Measurements from ENCODE around the gene UBE2H.
"Not testable (repeated sequence)": the region's sequence is repeated elsewhere in the genome, so short reads cannot be mapped to it uniquely, and the experiment has no call there.

UBE2H gene

DNA sequence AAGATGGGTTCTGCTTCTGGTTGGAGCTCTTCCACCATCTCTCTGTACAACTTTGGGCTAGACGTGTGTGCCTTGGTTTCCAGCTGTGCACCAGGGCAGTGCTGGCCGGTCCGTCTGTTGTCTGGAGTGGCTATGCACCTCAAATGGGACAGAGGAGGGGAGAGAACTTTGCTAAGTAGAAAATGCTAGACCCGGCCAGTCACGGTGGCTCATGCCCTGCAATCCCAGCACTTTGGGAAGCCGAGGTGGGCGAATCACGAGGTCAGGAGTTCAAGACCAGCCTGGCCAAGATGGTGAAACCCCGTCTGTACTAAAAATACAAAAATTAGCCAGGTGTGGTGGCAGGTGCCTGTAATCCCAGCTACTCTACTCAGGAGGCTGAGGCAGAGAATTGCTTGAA is 158.3 kb downstream of the UBE2H start:
- in situ Hi-C loops (cut with MboI; ENCODE audit: low sequenced_read_pairs): not testable (repeated sequence)

DNA sequence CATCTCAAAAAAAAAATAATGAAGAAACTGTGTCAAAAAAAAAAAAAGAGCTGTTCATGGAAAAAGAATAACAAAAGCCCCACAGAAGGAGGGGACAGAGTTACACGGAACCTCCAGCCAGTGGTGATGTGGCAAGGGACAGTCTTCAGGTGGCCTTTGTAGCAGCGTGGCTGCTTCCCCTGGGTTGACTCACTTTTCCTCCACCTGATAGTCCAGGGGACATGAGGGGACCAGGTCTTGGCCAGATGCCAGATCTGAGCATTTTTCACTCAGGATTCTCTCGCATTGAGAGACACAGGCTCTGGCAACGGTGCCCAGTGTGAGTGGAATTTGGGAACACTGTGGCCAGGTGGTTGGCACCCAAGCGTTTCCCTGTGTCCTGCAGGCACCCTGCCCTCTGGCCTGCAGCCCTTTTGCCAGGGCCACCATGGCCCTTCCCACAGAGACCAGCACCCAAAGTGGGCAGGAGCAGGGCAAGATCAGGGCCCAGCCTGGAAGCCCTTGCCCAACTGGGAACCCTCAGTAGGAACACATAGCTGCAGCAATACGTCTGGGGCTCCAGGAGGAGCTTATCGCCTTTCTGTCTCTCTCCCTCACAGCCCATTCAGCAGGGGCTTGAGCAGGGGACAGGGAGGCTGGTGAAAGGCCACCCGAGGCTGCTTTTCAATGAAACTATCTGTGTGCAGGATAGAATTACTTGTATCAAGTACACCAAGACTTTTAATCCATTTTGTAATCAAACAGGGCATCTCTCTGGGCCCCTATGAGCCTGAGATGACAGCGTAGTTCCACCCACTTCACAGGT is 159.1 kb downstream of the UBE2H start:
- in situ Hi-C loops (cut with MboI; ENCODE audit: low sequenced_read_pairs): no loop called here

DNA sequence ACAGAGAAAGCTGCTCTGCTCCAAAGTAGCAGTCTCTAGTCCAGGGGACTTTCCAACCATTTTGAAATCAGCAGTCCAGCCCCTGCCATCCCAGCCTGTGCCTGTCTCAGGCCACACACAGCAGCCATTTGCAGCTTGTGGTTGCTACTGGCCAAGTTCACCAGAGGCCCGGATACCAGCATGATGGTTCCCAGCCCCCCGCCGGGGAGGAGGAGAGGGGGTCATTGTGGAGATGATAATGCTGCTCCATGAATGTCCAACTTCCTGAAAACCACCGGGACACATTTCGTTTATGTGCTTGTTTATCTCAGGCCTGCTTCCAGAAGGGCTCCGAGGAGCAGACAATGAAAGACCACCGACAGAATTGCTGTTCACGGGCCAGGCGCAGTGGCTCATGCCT is 160.0 kb downstream of the UBE2H start:
- in situ Hi-C loops (cut with MboI; ENCODE audit: low sequenced_read_pairs): no loop called here

DNA sequence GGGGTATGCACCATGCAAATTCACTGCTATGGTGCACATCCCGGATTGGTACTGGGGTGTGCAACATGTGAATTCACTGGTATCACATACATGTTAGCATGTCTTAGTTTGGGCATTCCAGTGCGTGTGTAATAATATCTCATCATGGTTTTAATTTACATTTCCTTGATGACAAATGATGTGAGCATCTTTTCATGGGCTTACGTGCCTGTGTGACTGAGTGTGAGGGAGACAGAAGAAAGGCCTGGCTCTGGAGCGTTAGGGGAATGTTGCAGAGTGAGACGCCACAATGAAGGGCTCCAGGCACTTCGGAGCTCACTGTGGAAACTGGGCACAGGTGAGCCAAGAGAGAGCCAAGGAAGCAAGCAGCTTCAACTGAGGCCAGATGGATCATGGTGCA is 162.6 kb downstream of the UBE2H start:
- in situ Hi-C loops (cut with MboI; ENCODE audit: low sequenced_read_pairs): no loop called here

DNA sequence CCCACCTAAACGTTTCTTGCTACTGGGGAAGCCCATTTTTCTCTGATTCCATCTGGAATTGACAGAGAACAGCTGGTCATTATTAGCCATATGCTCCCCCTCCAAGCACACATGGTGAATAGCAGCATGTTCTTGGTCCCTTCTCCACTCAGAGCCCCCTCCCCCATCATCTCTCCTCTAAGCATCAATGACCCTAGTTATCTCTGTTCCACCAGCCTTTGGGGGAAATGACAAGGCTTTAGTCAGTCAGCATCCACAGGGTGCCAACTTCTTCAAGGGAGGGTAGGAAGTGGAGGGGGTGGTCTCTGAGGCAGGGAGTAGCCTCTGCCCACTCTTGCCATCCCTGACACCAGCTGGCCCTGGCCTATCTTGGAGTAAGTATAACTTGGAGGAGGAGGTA is 163.1 kb downstream of the UBE2H start:
- in situ Hi-C loops (cut with MboI; ENCODE audit: low sequenced_read_pairs): no loop called here

DNA sequence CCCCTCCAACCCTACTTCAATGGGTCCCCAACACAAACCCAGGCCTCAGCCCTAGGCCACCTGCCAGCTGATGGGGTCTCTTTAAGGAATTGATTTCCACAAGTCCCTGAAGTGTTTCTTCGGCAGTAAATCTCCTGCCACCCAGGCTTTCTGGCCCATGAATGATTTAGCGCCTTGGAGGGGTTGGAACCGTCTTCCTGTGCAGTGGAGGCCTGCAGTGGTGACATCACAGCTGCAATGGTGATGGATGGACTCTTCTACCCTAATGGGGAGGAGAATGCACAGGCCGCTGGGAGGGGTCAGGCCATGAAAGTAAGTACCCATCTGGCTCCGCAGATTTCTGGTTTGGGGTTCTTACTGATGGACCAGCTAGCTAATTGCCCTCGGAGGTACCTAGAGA is 163.8 kb downstream of the UBE2H start:
- in situ Hi-C loops (cut with MboI; ENCODE audit: low sequenced_read_pairs): no loop called here

DNA sequence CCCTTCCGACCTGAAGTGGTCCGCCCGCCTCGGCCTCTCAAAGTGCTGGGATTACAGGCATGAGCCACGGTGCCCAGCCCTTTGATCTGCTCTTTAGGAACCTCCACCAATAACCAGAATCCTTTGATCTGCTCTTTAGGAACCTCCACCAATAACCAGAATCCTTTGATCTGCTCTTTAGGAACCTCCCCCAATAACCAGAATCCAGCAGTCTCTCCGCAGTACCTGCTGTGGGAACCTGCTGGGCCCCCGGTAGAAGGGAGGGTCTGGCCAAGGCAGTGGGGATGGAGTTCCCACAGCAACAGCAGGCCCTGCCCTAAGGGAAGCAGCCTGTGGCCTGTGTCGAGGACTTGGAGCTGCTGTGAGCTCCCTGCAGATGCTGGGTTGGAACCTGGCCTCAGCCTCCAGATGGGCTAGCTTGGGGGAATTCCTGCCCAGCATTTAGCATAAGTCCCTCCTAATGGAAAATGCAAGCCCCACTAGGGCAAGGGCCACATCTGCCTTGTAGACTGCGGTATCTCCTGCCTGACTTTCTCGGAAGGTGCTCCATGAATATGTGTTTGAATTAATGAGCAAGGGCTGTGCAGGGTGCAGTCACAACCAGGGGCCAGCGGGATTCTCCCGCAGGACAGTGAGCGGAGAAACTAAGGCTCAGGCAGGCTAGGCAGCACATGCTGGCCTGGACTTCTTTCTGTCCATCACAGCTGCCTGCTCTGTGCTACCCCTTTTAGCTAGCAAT is 165.8 kb downstream of the UBE2H start:
- in situ Hi-C loops (cut with MboI; ENCODE audit: low sequenced_read_pairs): no loop called here

DNA sequence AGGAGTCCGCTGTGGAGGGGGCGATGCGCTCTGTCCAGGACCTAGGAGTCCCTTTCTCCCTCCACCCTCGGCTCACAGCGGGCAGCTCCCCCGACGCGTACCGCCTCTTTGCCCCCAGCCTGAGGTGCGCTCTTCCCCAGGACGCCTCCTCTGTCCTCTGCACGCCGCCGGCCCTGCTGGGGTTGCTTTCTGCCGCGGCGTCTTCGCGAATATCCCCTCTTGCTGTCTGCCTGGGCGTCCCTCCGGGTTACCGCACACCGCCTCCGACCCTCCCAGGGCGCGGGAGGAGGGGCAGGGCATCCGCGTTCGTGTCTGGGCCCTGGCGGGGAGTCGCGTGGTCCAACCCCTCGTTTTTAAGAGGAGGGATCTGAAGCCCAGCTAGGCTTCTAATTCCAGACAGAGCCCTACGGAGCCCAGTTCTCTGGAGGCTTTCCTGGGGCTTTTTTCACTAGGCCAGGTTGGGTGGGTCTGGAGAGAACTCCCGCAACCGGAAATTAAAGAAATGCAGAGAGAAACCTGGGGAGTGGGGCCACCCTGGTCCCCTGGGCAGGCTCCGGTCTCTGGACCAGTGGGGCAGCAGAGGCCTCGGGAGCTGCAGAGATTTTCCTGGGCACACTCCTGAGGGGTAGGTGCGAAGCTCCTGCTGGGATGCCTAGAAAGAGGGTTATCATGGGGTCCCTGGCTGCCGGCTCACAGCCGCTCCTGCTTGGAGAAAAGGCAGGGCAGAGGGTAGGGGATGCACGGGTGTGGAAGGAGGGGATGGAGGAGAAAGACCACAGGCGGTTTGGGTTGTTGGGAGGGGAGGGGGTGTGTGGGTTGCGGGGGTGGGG is 166.9 kb downstream of the UBE2H start:
- in situ Hi-C loops (cut with MboI; ENCODE audit: low sequenced_read_pairs): no loop called here

DNA sequence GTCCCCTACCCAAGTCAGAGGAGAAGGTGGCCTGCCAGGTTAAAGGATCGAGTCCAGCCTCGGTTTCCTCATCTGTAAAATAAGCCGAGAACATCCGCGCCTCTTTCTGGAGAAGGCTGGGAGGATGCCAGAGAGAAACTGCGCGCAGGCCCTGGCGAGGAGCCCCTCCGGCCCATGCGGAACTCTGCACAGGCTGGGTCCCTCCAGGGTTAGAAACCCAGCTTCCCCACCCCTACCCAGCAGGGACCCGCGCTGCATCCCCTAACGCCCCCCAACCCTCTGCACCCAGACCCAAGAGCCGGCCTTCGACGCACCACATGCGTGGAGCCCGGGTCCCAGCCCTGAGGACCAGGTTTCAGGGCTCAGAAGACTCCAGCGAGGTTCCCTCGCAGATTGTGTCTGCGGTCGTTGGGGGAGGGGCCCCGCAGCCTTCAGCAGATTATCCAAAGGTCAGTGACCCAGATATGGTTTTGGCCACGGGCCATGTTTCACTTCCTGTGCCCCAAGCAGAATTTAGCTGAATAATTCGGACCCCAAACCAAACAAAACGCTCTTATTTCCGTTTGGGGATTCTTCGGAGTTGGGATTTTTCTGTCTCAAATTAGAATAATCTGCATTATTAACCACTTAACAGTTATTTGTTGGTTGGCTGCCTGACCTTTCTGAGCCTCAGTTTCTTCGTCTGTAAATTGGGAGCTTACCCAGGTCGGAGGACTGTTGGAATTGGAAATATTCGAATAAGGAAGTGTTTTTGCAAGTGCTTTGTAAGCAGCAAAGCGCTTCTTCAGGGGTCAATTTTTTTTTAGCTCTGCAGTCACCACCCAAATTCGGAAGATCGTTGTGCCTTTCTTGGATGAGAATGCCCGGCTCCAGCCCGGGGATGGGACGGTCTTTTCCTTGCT is 167.7 kb downstream of the UBE2H start:
- in situ Hi-C loops (cut with MboI; ENCODE audit: low sequenced_read_pairs): no loop called here

DNA sequence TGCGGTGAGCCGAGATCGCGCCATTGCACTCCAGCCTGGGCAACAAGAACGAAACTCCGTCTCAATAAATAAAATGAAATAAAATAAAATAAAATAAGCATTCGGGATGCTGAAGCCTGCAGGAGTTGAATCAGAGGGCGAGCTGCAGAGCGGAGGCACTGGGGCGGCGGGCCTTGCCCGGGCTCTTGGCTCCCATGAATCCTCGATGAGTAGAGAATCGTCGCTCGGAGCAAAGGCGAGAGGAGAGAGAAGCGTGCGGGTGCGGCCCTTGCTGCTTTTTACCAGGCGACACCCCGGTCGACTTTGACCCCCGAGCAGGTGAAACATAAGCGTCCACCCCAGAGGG is 168.3 kb downstream of the UBE2H start:
- in situ Hi-C loops (cut with MboI; ENCODE audit: low sequenced_read_pairs): no loop called here

DNA sequence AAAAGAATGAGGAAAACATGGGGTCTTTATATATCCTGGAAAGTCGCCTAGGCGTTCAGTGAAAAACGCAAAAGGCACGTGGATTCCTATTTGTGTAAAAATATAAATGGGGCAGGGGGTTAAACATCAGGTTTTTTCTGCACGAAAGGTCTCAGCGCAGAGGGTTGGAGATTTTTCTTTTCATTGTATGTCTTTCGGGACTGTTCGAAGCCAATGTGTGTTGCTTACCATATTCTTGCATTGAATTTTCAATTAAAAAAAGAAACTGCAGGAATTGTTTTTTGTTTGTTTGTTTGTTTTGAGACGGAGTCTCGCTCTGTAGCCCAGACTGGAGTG is 169.2 kb downstream of the UBE2H start:
- in situ Hi-C loops (cut with MboI; ENCODE audit: low sequenced_read_pairs): no loop called here

DNA sequence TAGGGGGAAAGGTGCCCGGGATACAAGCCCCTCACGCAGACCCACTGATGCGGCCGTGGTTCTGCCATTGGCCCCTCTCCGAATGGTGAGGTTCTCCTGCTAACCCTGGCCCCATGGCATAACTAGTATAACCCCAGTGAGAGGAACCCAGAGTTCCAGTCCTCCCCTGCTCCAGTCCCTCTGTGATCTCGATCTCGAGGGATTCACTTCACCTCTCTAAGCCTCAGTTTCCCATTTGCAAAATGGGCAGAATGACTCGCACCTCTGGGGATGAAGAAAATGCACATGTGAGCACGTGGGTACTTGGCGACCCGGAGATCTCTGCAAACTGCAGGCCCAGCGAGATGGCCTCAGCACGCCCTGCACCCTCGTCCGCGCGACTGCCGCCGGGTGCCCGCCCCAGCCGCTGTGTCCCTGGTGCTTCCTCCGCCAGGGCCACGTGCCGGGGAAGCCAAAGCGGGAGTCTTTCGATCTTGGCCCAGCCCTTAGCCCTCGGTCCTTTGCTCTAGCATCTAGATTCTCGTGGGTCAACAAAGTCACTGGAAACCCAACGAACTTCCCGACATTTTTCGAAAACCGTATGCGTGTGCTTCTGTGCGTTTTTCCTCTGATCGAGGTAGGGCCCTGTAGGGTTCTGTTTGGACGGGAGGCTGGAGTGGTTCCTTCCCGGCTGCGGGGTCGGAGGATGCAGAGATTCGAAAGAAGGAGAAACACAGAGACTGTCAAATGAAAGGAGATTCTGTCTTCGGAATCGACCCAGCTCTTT is 169.8 kb downstream of the UBE2H start:
- in situ Hi-C loops (cut with MboI; ENCODE audit: low sequenced_read_pairs): no loop called here

DNA sequence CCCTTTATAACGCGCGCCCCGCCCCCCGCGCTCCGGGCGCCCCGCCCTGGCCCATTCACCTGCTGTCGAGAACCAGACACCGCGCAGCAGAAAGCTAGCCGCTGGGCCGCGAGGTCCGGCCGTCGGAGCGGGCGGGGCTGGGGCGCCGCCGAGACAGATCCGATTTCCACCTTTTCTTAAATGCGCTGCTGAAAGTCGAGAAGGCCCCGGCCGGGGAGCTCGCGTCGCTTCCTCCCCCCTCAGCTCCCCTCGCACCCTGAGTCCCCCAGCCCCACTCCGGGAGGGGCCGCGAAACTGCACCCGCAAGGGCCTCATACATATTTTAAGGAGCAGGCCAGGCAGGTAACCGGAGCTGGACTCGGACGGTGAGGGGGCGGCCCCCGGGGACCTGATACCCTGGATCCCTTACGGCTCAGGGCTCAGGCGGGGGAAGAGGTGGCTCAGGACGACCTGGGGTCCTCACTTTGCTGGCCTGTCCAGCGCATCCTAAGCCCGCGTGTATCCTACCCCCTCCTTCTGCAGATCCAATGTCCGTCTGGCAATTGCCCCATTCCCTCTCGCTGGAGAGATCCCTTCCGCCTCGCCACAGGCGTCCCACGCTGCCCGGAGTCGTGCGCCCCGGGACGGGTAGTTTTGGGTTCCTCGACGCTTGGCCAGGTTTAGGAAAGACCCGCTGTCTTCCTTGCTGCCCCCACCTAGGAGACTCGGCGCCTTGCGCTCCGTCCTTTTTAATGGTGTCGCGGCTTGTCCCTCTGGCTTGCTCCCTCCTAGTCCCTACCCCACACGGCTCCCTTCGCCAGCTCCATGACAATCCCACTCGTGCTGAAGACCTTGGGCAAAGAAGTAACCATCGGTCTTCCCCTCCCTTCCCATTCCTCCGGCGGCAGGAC is 170.6 kb downstream of the UBE2H start:
- in situ Hi-C loops (cut with MboI; ENCODE audit: low sequenced_read_pairs): no loop called here

DNA sequence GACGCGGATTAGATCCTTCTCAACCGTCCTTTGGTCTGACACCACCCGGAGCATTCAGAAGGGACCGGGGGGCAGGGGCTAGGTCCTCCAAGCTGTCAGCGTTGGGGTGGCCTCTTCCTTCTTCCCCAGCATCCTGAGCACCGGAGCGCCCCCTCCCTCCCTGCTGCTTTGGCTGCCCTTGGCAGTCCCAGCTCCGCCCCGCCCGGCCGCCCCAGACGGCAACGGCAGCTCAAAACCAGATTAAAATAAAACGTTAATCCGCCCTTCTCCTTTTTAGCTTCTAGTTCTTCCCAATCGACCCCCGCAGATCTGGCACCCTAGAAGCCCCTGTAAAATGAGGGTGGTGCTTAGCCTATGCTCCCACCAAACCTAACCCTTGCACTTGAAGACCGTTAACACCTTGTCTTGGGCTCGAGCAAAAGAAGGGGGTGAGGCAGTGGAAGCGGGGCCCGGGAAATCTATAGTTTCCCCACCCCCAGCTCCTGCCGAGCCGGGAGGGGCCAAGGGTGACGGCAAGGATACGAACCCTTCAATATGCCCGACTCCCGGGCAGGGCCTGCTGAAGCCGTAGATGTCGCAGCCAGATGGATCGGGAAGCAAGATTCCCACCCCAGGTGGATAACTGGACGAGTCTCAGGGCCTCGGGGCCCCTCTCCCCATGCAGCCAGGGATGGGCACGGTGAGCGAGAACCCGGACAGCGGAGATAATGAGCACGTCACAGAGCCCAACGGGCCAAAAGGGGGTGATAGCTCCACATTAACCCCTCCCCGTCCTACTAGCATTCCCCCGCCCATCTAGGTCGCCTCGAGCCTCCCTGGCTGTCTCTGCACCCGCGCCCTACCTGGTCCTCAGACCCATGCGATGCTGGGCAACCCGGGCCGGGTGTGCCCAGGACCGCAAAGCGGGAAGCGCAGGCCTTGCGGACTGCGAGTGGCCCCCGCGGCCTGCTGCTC is 171.5 kb downstream of the UBE2H start:
- in situ Hi-C loops (cut with MboI; ENCODE audit: low sequenced_read_pairs): no loop called here
